Effector CD8-positive, alpha-beta T cell (primary cell): ENCODE data around the gene SERPINB6.
"Not testable (repeated sequence)": the region's sequence is repeated elsewhere in the genome, so short reads cannot be mapped to it uniquely, and the experiment has no call there.

Experiments used
- DNase-seq: peaks from one replicate; lab custom pipeline; 2025; lab: John Stamatoyannopoulos, UW

SERPINB6 gene

DNA sequence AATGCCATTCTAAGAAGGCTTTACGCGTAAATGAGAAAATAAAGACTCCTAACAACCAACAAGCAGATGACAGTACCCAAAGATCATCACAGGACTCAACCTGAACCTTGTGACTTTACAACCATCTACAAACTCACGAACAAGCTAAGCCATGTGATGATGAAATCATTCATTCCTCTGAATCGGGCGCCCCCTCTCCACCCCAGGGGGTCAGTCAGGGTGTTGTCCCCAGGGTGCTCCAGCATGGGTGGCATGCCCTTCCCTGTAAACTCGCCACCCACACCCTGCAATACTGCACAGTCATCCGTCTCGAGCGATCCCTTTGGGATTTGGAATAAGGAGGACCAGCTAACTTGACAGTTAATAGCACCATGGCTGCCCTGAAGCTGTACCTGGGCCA lies 12.6 kb downstream of the SERPINB6 start:
- DNase-seq = no peak

DNA sequence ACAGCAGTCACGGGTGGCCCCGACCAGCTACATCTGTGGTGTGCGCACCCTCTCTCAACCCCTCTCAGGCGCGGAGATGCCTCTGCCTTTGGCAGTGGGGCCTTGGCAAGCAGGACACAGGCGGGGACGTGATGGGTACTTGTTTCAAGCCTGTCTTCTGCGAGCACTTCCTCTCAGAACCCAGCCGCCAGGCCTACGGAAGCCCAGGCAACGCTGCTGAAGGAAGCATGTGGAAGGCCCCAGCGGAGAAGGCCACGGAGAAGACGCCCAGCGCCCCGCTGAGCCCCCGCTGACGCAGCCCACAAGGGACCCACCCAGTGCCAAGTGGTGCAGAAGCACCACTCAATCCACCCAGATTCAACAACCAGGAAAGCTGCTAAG lies 13.0 kb downstream of the SERPINB6 start:
- no peak for DNase-seq

DNA sequence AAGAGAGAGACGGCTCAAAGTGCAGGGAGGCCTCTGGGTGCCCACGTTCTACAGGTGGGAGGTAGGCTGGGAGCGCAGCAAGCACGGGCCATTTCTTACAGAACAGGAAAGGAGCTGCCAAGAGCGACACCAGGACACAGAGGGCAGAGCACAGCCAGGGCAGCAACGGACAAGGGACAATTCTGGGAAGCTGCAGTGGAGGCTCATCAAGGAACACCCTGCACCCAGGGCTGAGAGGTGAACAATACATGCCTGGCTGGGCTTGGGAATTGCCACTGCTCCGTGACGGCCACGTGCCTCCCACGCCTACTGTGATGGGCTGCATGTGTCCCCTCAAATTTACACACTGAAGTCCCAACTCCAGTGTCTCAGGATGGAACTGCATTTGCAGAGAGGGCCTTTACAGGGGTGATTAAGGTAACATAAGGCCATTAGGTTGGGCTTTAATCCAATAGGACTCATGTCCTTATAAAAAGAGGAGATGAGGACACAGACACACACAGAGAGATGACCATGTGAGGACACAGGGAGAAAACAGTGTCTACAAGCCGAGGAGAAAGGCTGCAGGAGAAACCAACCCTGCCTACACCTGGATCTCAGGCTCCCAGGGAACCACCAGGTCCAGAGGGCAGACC lies 13.6 kb downstream of the SERPINB6 start:
- DNase-seq = no peak

DNA sequence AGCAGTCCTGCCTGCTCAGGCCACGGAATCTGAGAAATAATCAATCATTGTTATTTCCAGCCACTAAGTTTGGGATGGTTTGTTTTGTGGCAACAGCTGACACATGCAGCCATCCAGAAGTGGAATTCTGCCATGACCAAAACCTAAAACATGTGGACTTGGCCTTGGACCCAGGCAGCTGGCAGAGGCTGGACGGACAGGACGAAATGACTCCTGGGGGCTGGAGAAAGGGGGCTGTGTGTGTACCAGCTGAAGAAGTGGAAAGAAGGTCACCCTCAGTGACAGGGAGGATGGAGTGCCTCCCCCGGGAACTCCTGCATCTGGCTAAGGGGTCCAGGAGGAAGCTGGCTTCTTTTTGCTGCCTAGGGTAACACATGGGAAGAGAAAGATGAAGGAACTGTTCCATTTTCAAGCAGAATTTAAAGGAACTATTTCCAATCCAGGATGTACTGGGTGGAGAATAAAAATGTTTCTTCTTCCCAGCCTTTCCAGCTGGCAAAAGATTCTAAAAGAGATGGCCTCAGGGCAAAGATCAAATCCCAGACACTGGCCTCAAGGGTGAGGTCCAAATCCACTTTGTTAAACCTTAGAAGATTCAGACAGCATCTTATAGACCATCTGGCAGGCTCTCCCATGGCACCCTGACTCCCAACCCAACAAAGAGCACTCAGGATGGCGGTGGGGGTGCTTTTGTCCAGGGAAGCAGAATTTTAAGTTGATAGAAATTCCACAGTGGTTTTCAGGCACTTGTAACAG lies 14.3 kb downstream of the SERPINB6 start:
- DNase-seq = no peak

DNA sequence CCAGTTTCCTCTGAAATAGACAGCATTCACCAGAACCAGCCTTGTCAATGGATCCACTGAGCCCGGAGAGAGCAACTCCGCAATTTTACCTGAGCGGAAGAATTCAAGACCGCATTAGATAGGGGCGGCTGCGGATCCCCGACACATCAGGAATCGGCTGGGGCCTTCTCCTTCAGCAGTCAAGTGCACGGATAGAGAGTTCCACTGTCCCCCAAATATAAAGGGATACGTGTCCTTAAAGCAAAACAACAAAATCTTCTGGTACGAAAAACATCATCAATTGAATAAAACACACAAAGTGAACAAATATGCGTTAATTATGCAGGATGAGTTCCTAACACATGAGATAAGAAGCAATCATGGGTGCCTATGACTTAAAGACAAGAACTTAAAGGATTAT lies 18.3 kb downstream of the SERPINB6 start:
- DNase-seq = no peak

DNA sequence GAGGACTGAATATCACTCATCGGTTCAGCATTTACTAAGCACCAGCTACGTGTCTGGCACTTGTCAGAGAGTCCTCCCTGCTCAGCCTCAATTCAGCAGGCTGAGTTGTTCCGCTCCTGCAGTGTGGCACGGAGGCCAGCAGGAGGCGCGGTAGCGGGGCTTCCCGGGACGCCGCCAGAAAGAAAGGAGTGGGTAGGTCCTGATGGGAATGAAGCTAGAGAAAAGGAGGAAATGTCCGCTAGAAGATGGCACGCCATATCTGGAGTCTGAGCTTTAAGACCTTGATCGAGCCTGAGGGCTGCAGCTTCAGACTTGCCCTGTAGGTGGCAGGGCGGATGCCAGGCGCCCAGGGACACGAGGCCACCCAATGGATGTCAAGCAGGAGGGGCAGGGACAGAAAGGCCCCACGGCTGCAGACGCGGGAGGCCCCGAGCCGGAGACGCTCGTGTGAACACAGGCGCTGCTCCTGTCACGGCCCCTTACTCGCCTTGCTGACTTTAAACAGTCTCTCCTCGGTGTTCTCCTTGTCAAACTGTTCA lies 18.7 kb downstream of the SERPINB6 start:
- no peak for DNase-seq

DNA sequence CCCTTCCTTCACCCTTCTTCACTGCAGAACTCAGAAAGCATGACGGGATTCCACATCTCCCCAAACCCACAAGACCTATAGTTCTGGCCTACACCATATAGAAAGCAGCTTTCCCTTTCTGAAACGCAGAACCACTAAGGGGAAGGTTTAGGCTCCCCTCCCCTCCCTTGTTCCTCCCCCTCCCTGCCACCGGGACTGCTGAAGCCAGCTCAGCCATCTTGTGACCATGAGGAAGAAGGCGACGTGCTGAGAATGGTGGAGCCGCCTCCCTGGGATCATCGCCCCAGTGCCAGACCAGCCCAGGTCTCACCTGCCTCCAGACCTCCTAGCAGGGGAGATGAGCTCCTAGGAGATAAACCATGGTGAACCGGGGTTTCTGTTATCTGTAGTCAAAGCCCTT lies 19.6 kb downstream of the SERPINB6 start:
- DNase-seq = no peak

DNA sequence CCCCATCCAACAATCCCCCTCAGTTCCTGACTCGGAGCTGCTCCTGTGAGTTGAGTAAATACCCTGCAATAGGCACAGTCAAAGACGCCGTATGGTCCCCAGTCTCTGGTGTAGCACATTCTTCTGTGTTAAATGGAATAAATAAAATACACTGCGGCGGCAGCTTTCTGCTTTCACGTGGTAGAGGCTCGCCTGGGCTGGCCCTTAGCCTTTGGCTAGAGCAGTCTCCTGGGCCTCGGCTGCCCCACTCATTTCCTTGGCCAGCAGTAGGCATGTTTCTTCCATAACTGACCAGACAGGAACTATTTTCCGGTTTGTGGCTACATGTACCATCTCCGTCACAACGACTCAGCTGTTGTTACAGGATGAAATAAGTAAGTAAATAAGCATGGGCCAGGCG lies 20.7 kb downstream of the SERPINB6 start:
- DNase-seq = no peak

DNA sequence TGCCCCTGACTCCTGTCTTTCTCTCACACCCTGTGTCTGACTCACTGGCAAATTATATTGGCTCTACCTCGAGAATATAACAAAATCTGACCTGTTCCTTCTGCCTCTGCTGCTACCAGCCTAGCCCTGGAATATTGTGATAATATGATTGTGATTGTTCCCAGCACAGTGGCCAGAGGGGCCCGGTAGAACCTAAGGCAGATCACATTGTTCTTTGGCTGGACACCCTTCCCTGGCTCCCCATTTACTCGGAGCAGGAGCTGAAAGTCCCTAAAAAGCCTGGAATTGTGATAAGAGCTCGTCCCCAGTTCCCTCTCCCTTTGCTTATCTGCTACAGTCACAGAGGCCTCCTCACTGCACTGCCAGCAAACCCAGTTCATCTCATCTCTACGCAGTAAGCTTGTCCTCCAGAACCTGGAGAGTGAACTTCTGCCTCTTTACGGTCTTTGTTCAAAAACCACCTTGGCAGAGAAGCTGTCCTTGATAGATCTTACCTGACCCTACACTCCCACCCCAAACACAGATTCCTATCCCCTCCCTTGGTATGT lies 21.8 kb downstream of the SERPINB6 start:
- no peak for DNase-seq

DNA sequence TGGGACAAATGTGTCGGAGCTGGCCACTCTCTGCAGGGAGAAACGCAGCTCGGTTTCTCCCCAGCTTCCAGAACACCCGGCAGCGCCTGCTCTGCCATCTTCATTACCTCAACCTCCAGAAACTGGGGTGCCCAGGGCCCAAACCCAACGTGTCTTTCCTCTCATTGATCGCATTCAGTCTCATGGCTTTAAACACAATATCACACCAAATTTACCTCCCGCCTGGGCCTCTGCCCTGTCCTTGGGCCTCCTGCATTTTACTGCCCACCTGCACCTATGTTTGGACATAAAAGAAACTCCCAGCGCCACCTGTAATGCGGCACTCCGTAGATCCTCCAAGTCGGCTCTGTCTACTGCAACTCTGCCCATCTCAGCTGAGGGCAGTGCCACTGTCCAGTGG lies 22.2 kb downstream of the SERPINB6 start:
- DNase-seq = no peak

DNA sequence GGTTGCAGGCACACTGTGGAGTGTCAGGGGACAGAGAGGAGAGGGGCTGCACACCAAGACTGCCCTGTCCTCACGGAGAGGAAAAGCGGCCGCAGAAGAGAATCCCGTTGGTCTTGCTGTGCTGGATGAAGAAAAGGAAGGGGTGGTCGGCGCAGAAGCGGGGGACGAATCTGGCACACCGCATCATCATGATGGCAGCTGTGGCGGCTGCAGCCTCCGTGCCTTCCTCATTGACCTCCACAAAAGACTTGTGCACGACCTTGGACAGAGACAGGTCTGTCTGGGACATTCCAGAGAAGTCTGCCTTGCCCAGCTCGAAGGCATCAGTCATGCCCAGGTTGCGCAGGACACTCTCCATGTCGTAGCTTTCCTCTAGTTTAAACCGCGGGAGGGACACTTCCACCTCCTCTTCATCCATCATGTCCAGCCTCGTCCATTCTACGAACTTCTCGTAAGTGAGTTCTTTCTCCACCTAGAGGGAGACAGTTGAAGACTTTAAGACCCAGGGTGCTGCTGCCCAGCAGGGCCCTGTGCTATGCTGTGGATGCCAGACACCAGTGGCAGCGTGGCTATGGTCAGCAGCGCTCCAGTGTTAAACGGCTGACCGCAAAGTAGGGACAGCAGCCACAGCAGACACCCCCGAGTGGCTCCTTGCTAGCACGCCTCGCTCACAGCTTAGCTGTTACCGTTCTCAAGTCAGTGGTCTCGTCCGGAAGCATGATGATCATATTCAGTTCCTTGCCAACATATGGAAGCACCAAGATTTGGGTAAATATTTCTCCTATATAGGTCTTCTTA lies 22.9 kb downstream of the SERPINB6 start:
- no peak for DNase-seq

DNA sequence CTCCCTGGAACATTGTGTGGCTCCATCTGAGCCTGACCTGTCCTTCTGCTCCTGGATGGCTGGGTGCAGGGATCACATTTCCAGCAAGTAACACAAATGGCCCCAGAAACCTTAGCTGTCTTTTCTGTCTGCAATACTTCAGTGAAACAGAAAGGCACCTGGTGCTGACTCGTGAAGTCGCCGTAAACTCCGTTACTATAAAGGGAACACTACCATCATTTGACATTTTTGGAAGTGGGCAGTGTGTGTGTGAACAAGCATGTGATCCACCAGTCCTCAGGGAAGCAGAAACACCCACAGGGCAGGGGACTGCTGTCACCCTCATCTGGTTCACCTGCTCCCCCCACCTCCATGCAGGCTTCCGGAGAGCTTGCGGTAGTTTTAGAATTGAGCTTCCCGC lies 23.9 kb downstream of the SERPINB6 start:
- no peak for DNase-seq

DNA sequence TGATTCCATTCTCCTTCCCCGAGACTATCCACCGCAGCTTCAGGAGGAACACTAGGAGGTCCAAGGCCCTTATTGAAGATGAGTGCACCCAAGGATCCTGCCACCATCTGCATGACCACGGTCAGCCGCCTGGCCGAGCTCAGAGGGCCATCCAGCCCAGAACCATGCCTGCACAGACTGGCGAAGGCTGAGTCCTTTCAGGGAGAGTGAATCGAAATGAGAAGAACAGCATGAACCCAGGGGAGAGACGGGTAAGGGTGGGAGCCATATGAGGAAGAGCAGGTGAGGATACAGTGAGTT lies 26.3 kb downstream of the SERPINB6 start:
- no peak for DNase-seq

DNA sequence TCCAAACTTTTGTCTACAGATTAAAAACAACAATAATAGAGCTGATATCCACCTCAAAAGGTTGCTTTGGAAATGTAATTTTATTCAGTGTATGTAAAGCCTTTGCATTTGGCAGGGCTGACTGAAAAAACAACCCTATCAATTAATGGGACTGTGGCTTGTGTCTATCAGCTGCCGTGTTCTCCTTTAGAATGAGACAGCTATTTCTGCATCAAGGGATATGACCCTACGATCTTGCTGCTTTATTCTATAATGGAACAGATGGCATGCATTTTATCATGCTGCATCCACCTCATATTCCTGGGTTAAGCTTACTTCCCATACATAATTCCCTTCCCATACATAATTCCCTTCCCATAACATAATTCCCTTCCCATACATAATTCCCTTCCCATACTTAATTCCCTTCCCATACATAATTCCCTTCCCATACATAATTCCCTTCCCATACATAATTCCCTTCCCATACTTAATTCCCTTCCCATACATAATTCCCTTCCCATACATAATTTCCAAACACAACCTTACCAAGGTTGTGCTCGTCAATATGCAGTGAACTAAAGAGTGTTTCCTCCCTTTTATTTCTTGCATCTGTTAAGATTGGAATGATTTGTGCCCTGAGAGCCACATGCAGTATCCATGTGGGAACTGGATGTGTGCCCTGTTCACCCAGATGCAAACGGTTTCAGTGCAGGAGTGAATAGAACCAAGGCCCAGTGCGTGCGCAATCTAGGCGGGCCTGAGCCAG lies 26.8 kb downstream of the SERPINB6 start:
- DNase-seq = no peak

DNA sequence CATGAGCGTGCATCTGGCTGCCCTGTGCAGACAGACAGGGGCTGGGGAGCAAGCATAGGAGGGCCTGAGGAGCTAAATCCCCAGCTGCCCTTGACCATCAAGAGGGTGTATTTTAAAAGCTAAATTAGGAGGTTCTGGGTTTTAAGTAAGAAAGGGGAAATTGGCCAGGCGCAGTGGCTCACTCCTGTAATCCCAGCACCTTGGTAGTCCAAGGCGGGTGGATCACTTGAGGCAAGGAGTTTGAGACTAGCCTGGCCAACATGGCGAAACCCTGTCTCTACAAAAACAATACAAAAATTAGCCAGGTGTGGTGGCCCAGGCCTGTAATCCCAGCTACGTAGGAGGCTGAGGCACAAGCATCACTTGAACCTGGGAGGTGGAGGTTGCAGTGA lies 27.8 kb downstream of the SERPINB6 start:
- DNase-seq = no peak

DNA sequence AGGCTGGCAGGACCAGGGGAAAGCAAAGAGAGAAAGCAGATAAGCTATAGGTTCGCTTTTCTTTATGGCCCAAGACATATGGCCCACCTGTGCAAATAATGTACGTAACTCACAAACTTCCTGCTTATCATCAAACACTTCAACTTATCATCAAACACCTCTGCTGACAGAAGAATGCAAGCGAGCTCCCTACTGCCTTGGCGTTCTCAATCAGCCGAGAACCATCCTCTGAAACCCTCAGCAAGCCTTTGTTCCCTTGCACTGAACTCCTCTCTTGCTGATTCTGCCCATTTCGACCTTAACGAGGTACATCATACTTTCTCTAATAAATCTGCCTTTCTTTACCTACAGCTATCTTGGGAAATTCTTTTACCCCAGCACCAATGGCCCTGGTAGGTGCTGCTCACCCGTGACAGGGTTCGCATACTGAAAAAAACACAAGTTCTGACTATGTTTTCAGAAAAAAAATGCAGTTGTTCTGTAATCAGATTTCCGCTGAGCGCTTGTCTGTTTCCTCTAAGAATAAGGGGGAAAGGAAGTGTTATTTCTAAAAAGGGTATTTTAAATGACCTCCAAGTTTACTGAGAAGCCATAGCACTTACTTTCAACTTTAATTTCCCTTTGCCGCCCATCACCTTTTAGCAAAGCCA lies 28.3 kb downstream of the SERPINB6 start:
- no peak for DNase-seq

DNA sequence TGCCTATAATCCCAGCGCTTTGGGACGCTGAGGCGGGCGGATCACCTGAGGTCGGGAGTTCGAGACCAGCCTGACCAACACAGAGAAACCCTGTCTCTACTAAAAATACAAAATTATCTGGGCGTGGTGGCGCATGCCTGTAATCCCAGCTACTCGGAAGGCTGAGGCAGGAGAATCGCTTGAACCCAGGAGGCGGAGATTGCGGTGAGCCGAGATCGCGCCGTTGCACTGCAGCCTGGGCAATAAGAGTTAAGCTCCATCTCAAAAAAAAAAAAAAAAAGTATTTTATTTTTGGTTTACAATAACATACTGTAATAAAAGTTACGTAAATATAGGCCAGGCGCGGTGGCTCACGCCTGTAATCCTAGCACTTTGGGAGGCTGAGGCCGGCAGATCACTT lies 29.3 kb downstream of the SERPINB6 start:
- not testable (repeated sequence) for DNase-seq

DNA sequence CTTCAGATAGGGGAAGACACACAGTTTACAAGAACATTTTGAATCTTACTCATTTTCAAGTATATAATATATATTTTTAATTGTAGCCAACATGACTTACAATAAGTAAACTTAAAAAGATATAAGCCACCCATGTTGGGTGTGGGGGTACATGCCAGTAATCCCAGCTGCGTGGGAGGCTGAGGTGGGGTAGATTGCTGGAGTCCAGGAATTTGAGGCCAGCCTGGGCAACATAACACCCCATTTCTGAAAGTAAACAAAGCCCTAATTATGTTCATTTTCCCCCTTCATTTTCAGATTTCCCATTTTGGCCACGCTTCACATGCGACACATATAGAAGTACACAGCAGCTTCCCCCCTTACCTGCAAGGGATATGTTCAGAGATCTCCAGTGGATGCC lies 30.5 kb downstream of the SERPINB6 start:
- DNase-seq = no peak

DNA sequence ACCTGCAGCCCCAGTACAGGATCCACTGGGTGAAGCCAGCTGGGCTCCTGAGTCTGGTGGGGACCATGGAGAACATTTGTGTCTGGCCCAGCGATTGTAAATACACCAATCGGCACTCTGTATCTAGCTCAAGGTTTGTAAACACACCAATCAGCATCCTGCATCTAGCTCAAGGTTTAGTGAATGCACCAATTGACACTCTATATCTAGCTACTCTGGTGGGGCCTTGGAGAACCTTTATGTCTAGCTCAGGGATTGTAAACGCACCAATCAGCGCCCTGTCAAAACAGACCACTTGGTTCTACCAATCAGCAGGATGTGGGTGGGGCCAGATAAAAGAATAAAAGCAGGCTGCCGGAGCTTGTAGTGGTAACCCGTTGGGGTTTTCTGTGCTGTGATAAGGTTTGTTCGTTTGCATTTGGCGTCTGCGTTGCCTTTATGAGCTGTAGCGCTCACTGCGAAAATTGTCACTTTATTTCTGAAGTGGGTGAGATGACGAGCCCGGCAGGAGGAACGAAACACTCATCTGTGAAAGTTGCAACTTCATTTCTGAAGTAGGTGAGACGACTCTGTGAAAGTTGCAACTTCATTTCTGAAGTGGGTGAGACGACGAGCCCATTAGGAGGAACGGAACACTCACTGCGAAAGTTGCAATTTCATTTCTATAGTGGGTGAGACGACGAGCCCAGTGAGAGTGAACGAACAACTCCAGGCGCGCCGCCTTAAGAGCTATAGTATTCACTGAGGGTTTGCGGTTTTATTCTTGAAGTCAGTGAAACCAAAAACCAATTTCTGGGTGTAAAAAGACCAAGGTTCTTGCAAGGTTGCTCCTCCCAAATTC lies 31.1 kb downstream of the SERPINB6 start:
- peak; percentile 54 for DNase-seq

DNA sequence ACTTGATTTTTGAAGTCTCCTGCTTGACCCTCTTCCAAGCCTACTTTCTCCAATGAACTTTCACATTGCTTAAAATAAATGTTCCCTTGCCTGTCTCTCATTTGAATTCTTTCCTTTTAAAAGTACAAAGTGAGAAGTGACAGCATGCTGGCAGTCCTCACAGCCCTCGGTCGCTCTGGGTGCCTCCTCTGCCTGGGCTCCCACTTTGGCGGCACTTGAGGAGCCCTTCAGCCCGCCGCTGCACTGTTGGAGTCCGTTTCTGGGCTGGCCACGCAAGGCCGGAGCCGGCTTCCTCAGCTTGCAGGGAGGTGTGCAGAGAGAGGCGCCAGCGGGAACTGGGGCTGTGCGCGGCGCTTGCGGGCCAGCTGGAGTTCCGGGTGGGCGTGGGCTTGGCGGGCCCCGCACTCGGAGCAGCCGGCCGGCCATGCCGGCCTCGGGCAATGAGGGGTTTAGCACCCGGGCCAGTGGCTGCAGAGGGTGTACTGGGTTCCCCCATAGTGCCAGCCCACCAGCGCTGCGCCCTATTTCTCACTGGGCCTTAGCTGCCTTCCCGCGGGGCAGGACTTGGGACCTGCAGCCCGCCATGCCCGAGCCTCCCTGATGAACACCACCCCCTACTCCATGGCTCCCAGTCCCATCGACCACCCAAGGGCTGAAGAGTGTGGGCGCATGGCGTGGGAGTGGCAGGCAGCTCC lies 31.9 kb downstream of the SERPINB6 start:
- DNase-seq = no peak
